Measurements from ENCODE around the gene TXNL1.
"Not testable (repeated sequence)": the region's sequence is repeated elsewhere in the genome, so short reads cannot be mapped to it uniquely, and the experiment has no call there.

Gene TXNL1

GRCh38 chr18:56638232-56639103, at the start of gene TXNL1:
TXNL1 (minus strand) TSS chr18:56638592; CDS start chr18:56638440, 152 bp downstream.
- peak; percentile 97 to 99 (median 98) for DNase-seq (ENCODE audit: low read depth in 3 of 3, low spot score in 1 of 3)

GRCh38 chr18:56684277-56684676, 45.9 kb upstream of the TXNL1 start:
- DNase-seq (ENCODE audit: low read depth in 3 of 3, low spot score in 1 of 3), result no peak

GRCh38 chr18:56678836-56679565, 40.6 kb upstream of the TXNL1 start:
- DNase-seq (ENCODE audit: low read depth in 3 of 3, low spot score in 1 of 3), result no peak

GRCh38 chr18:56676639-56677038, 38.2 kb upstream of the TXNL1 start:
- DNase-seq (ENCODE audit: low read depth in 3 of 3, low spot score in 1 of 3), result no peak

GRCh38 chr18:56672981-56673380, 34.6 kb upstream of the TXNL1 start:
- no peak for DNase-seq (ENCODE audit: low read depth in 3 of 3, low spot score in 1 of 3)

- no peak for DNase-seq (ENCODE audit: low read depth in 3 of 3, low spot score in 1 of 3)
These were observed 34.0 kb upstream of the TXNL1 start for GRCh38 chr18:56672391-56672790.

- DNase-seq (ENCODE audit: low read depth in 3 of 3, low spot score in 1 of 3), result no peak
These were observed 24.5 kb upstream of the TXNL1 start for GRCh38 chr18:56662902-56663301.

- DNase-seq (ENCODE audit: low read depth in 3 of 3, low spot score in 1 of 3), result no peak
These were observed 24.1 kb upstream of the TXNL1 start for GRCh38 chr18:56662502-56662901.

GRCh38 chr18:56662063-56662408, 23.6 kb upstream of the TXNL1 start:
- no peak for DNase-seq (ENCODE audit: low read depth in 3 of 3, low spot score in 1 of 3)

GRCh38 chr18:56661360-56662062, 23.1 kb upstream of the TXNL1 start:
- no peak for DNase-seq (ENCODE audit: low read depth in 3 of 3, low spot score in 1 of 3)

GRCh38 chr18:56660655-56661054, 22.3 kb upstream of the TXNL1 start:
- no peak for DNase-seq (ENCODE audit: low read depth in 3 of 3, low spot score in 1 of 3)

- DNase-seq (ENCODE audit: low read depth in 3 of 3, low spot score in 1 of 3), result no peak
These were observed 20.7 kb upstream of the TXNL1 start for GRCh38 chr18:56659111-56659510.

- no peak for DNase-seq (ENCODE audit: low read depth in 3 of 3, low spot score in 1 of 3)
These were observed 19.9 kb upstream of the TXNL1 start for GRCh38 chr18:56658261-56658660.

- DNase-seq (ENCODE audit: low read depth in 3 of 3, low spot score in 1 of 3), result not testable (repeated sequence)
These were observed 15.9 kb upstream of the TXNL1 start for GRCh38 chr18:56654280-56654679.

- no peak for DNase-seq (ENCODE audit: low read depth in 3 of 3, low spot score in 1 of 3)
These were observed 14.4 kb upstream of the TXNL1 start for GRCh38 chr18:56652802-56653201.

GRCh38 chr18:56651771-56652092, 13.3 kb upstream of the TXNL1 start:
- DNase-seq (ENCODE audit: low read depth in 3 of 3, low spot score in 1 of 3), result no peak

- peak; percentile 82 to 88 (median 87) for DNase-seq (ENCODE audit: low read depth in 3 of 3, low spot score in 1 of 3)
These were observed 12.8 kb upstream of the TXNL1 start, which contains the start of gene WDR7 for GRCh38 chr18:56650944-56651770. WDR7 (plus strand) TSS chr18:56651359; CDS start chr18:56672516, 21,157 bp downstream.

GRCh38 chr18:56649996-56650395, 11.6 kb upstream of the TXNL1 start:
- no peak for DNase-seq (ENCODE audit: low read depth in 3 of 3, low spot score in 1 of 3)

- no peak for DNase-seq (ENCODE audit: low read depth in 3 of 3, low spot score in 1 of 3)
These were observed 9.8 kb upstream of the TXNL1 start for GRCh38 chr18:56647951-56648893.

GRCh38 chr18:56647071-56647470, 8.7 kb upstream of the TXNL1 start:
- DNase-seq (ENCODE audit: low read depth in 3 of 3, low spot score in 1 of 3), result no peak

Measured in stimulated activated CD4-positive, alpha-beta T cell treated with anti-CD3 and anti-CD28 coated beads, TNF-alpha, amount 100 ng/mL, for 1 hour (primary cell).